HG03378 (cell line): ENCODE results near the gene NCR3LG1.
"Not testable (repeated sequence)": the region's sequence is repeated elsewhere in the genome, so short reads cannot be mapped to it uniquely, and the experiment has no call there.

Source experiments
- ATAC-seq: cut with Tn5 transposase; IDR thresholded peaks from one replicate; pipeline ENCODE4 v1.9.1; 2021; ENCODE audit warnings: mild to moderate bottlenecking, moderate library complexity; ENCODE audit not compliant: unreplicated experiment

The NCR3LG1 gene

DNA sequence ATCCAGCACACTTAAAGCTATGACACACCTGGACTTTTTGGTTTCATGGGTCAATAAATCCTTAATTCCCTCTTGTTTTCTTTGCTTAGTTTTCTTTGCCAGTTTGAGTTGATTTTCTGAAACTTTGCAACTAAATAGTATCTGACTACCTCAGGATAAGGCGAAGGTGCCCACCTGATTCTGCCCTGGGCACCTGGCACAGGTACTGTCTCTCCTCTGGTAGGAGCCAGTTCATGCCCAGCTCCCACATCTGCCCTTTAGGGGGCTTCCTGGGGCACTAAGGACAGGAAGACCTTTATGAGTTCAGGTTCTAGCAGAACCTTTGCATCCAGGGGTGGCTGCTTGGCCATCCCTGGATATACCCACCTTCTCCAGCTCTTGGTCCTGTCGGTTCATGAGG, 56.4 kb downstream of the NCR3LG1 start:
- no peak for ATAC-seq

DNA sequence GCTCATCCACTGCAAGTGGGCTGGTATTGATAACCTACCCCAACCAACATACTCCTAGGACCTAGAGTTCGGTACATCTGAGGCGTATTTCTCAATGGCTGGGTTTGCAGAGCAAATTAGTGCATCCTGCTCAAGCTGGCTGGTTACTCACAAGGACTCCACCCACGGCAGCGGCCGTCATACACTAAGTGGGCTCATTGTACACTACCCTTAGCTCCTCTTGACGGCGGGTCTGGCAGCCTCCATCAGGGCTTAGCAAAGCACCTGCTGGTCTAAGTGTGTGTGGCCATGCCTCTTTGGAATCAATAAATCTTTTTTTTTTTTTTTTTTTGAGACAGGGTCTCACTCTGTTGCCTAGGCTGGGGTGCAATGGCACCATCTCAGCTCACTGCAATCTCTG, 57.0 kb downstream of the NCR3LG1 start:
- ATAC-seq, result no peak

DNA sequence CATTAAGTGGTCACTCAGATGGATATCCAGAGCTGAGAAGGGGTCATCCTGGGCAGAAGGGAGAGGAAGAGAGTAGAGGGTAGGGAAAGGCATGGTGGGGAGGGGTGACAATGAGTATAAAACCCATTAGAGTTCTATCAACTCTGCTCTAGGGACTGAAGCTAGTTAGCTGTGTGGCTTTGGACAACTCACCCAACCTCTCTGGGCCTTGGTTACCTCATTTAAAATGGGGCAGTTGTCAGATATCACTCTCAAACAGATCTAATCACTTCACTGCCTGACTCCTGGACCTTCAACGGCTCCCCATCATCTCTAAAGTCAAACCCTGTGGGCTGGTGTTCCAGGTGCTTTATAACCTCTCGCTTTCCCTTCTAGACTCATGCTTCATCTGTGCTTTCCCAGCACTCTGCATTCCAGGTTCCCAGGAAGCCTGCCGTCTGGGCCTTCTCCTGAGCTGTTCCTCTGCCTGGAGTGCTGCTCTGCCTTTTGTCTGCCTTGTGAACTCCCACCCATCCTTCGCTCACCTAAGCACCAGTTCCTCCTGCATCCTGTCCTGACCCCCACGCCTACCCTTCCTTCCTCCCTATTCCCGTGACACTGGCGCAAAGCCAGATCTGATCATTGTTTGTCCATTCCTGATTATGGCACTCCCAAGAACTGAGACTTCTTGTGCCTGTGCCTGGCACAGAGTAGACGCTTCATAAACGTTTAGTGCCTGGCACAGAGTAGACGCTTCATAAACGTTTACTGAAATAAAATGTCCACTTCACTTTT, 59.2 kb downstream of the NCR3LG1 start:
- ATAC-seq, result no peak

DNA sequence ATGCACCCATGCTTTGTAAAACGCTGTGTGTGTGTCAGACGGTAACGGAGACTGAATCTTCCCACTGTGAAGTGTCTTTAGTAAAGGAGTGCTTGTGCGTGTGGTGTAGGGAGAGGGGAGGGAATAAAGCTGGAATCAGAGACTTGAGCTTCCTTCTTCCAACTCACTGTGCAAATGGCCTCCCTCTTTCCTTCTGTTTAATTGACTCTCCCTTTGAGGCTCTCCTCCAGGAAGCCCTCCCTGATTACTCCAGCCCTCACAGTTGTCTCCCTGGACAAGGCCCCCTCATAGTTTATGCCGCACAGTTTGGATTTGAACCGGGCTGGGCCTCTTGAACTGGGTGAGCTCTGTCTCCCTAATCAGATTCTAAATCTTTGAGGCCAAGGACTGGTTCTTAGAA, 59.8 kb downstream of the NCR3LG1 start:
- no peak for ATAC-seq

DNA sequence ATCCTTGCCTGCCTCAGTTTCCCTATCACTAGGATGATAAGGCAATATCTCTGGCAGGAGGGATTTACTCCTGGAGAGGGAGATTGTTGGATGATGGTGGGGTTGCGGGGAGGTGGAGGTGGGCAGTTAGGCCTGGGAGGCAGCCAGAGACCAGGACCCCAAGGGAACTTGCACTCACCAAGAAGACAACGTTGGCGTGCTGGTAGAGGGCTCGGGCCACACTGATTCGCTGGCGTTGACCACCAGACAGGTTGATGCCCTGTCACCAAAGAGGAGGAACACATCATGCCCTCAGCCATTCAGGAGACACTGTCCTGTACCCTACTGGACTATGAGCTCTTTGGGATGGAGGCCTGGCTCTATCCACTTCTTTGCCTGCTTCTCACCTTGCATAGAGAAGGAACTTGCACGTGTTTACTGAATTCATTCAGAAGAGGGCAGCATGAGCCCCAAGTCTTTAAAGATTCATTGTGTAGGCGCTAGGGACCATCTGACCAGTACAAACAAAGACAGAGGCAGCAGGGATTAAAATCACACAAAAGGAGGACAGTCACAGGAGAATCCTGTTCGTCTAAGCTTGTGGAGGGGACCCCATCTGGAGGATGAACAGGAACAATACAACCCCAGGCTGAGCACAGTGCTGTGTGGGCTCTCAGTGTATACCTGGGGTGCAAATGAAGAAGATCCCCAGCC, 61.0 kb downstream of the NCR3LG1 start:
- ATAC-seq, result no peak

DNA sequence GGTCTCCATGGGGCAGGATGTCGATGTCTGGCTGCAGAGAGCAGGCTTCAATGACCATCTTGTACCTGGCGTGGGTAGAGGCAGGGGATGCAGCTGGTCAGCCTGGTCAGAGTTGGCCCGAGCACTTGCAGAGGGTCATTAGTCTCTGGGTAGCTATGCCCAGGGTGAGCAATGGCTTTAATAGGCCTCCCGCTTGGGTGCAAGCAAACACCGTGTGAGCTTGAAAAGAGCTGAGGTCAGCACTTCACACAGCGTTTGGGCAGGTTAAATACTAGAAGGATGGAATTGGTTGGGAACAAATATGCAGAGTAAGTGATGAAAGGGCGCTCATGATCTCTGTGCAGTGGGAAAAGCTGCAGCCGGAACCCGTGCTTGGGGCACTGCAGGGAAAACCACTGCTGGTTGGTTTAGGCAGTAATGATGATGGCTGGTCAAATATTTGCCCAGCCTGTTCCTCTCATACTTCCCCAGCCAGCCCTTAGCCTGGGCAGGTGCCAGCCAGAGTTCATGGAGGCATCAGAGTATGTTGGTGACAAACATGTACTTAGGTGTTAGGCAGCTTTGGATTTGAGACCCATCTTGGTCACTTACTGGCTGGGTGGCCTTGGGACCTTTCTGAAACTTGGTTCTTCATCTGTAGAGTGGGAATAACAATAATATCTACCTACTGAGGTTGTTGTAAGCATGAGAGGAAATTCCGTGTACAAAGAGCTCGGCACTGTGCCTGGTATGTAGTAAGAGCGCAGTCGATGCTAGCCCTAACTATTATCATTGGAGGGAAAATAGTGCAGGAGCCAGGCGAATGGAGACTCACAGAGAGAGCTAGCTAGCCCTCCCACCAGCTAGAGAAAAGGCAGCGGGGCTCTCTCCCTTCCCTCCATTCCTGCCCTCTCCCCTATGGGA, 62.1 kb downstream of the NCR3LG1 start:
- ATAC-seq, result no peak

DNA sequence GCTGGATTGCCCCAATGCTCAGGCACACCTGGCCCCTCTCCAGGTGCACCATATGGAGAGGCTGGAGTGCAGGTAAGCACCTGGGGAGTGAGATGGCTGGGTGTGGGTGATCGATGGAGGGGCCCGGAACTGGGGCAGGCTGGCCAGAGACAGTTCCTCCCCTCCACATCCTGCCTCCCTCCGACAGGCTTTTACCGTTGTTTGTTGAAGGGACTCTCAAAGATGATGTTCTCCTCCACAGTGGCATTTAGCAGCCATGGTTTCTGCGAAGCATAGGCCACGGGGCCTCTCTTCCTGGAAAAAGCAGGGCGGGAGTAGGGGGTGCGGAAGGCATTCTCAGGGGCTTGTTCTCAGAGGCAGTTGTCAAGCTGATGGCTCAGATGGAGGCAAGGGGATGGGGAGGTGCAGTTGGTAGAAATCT, 62.7 kb downstream of the NCR3LG1 start:
- ATAC-seq, result no peak

DNA sequence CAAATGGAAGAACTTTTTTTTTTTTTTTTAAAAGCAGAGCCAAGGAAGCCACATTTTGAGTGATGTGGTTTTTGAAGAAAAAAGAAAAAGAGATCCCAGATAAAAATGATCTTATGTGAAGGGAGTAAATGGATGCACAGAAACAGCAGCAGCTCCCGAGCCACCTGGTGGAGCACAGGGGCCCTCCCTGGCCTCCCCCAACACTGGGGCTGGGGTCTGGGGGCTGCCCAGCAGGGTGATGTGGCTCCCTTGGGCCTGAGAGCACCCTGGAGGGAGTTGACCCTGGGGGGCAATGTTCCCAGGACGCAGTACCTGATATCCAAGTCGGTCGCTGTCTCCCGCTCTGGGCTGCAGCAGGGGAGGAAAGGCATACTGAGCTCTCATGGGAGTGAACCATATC, 63.4 kb downstream of the NCR3LG1 start:
- no peak for ATAC-seq

DNA sequence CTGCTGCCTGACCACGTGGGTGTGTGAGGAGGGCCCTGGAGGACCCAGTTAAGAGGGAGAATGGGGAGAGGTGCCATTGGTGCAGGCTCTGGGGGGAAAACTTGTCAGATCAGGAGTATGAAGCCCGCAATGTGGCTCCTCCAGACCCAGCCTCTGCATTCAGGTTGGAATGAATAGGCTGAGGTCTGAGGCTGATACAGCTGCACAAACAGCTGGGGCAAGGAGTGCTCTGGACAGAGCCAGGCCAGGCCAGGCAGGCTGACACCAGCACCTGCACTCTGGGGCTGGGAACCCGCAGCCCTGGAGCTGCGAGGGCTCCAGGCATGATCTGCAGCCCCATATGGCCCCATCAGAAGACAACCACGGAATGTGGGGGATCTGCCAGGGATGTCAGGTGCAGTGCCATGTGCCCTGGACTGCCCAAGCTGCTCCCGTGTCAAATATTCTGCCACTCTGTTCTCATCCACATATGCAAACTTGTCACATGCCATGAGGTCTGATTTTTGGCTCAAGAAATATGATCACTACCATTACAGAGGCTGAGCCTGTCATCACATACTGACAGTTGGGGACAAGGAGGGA, 64.0 kb downstream of the NCR3LG1 start:
- no peak for ATAC-seq

DNA sequence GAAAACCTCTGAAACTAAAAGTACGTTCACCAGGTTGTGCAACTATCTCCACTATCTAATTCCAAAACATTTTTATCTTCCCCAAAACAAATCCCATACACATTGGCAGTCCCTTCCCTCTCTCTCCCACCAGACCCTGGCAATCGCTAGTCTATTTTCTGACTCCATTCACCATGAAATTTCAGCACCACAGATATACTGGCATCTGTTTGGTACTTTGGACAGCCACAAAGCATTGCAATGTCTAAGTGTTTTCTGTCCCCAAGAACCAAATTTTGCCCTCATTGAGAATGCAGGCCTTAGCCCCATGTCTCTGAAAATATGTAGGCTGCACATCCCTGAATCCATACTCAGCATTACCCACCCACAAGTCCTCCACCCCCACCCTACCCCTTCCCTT, 64.9 kb downstream of the NCR3LG1 start:
- ATAC-seq, result no peak

DNA sequence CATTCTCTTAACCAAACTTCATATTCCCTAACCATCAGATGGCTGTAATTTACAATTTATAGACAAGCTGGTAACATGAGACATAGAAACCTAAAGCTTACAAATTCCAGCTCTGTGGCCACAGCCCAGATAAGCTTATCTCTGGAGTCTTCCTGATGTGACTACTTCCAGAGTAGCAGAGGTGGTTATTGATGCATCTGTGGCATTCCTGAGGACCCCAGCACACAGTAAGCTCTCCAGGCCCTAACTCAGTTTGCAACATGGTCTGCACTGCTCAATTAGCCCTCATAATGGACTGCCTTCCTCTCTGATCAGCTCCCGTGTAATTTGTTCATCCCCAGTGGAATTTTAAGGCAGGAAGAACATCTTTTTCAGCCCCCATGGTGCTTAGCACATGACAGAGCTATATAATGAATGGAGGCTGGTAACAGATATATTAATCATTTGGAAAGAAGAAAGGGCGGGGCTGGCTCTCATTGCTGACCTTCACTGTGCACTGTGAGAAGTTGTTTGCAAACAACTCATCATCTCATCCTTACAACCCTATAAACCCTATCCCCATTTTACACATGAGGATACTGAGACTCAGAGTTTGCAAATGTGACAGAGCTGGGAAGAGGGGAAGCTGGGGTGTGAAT, 67.0 kb downstream of the NCR3LG1 start:
- ATAC-seq, result no peak

DNA sequence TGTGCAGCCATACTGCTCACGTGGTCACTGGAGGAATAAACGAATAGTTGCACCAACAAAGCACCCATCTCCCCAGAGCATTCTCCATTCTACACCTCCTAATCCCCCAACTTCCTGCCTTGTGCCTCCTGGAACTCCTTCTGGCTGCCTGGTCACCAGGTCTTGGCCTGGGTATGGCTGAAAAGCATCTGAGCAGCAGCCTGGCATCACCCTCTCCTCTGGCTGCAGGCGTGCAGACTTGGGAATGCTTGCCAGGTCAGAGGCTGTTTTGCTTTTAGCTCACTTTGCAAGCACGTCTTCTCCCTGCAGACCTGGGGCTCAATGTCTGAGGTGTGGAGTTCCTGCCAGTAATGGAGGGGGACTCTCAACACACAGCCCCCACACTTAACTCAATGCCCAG, 70.2 kb downstream of the NCR3LG1 start:
- ATAC-seq, result no peak

DNA sequence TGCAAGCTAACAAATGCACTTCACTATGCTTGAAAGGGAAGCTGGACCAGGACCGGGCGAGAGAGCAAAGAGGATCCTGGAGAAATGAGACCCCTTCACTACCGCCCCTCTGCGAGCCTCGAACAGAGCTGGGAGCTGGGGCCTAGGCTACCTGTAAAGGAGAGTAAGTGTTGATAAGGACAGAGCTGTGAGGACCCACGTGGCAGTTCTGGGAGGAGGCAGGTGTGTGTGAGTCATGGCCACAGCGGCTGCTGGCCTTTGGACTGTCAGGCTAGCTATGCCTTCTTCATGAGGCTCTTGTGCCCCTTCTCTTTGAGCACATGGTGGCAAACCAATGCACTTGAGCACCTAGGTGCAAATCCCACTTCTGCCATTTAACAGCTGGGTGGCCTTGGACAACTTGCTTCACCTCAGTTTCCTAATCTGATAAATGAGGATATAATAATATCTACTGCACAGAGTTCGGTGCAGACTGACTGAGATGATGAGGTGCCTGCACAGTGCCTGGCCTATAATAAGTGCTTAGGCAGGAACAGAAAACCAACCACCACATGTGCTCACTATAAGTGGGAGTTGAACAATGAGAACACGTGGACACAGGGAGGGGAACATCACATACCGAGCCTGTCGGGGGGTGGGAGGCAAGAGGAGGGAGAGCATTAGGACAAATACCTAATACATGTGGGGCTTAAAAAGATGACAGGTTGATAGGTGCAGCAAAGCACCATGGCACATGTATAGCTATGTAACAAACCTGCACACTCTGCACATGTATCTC, 72.1 kb downstream of the NCR3LG1 start:
- ATAC-seq, result no peak

DNA sequence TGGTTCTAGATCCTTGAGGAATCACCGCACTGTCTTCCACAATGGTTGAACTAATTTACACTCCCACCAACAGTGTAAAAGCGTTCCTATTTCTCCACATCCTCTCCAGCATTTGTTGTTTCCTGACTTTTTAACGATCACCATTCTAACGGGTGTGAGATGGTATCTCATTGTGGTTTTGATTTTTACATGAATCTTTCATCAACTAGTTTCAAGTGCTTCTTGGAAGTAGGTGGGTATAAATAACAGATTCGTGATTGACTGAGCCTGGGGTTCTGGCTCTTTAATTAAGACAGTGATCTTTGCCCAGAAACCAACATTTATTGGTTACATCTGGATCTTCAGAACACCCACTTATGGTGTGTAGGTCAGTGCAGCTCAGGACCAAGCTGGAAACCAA, 74.6 kb downstream of the NCR3LG1 start:
- ATAC-seq, result not testable (repeated sequence)
